H1 (cell line): ENCODE measurements around the gene MED12L. TPM values are rescaled to one million over a fixed set of nuclear protein-coding genes. Genes with fewer than 3 reads are reported as not detected.

ENCODE experiments used
- CTCF ChIA-PET: fragments of 300-600 bp; sonication (Branson Sonifier 250); formaldehyde crosslinking; loops from one replicate; lab custom pipeline; 2021; ENCODE audit not compliant: partially characterized antibody; lab: Charles Lee
- POLR2A ChIA-PET: fragments of 300-600 bp; sonication (Branson Sonifier 250); formaldehyde crosslinking; loops from one replicate; lab custom pipeline; 2021; ENCODE audit warnings: inconsistent platforms; ENCODE audit not compliant: partially characterized antibody; lab: Charles Lee
- DNase-seq, 2 experiments: peaks; one replicate each; pipeline versions ENCODE4 v3.0.0 to v3.0.0-alpha.2; 2010 to 2022; ENCODE audit warnings: low spot score in 2 of 2, low read depth in 1 of 2, mixed read lengths in 1 of 2
- FAIRE-seq: peaks from 2 replicates; lab custom pipeline; 2011; peaks lifted over from hg19 to GRCh38; lab: Jason Lieb, UNC
- H2AFZ ChIP-seq: 2 replicates; pipeline ENCODE4 v1.8.1; 2012; ENCODE audit warnings: low read length, inconsistent platforms
- H2AK5ac ChIP-seq: 2 replicates; pipeline ENCODE4 v1.6.1; 2013; ENCODE audit warnings: low read depth, low read length
- H2BK120ac ChIP-seq: replicated peaks from 2 replicates; pipeline ENCODE3; 2013; ENCODE audit warnings: low read depth, low read length, inconsistent platforms
- H2BK12ac ChIP-seq: 2 replicates; pipeline ENCODE4 v1.6.1; 2013; ENCODE audit warnings: low read depth, low read length
- H2BK15ac ChIP-seq: 2 replicates; pipeline ENCODE4 v1.6.1; 2013; ENCODE audit warnings: low read length
- H2BK20ac ChIP-seq: 2 replicates; pipeline ENCODE4 v1.6.1; 2013; ENCODE audit warnings: low read length
- H2BK5ac ChIP-seq: 2 replicates; pipeline ENCODE4 v1.6.1; 2013; ENCODE audit warnings: low read depth, low read length
- H3K14ac ChIP-seq: 2 replicates; pipeline ENCODE4 v1.6.1; 2013; ENCODE audit warnings: inconsistent platforms; ENCODE audit not compliant: insufficient read length
- H3K18ac ChIP-seq: 2 replicates; pipeline ENCODE4 v1.6.1; 2013; ENCODE audit warnings: low read length; ENCODE audit errors: extremely low read depth
- H3K23ac ChIP-seq: 2 replicates; pipeline ENCODE4 v1.6.1; 2013; ENCODE audit warnings: inconsistent platforms; ENCODE audit not compliant: insufficient read length
- H3K23me2 ChIP-seq: 2 replicates; pipeline ENCODE4 v1.6.1; 2013; ENCODE audit warnings: low read depth, low read length
- H3K27ac ChIP-seq: 2 replicates; pipeline ENCODE4 v1.6.1; 2011; ENCODE audit warnings: low read depth, low read length, inconsistent platforms
- H3K27me3 ChIP-seq, 4 experiments: replicated peaks in 1 of 4; 1 replicate in 1 of 4; 2 replicates in 3 of 4; pipeline versions ENCODE4 v1.6.1 to v1.8.1; 2011 to 2013; ENCODE audit warnings: low read length in 3 of 4, mild to moderate bottlenecking in 3 of 4, inconsistent platforms in 2 of 4, mixed read lengths in 2 of 4, moderate library complexity in 1 of 4; ENCODE audit not compliant: control insufficient read depth in 3 of 4, insufficient read depth in 3 of 4; ENCODE audit errors: extremely low read depth in 1 of 4
- H3K36me3 ChIP-seq, 4 experiments: 2 replicates each; pipeline versions ENCODE4 v1.6.1 to v1.8.1; 2011 to 2013; ENCODE audit warnings: mild to moderate bottlenecking in 4 of 4, low read length in 3 of 4, moderate library complexity in 2 of 4, control low read depth in 1 of 4, inconsistent platforms in 1 of 4; ENCODE audit not compliant: insufficient read depth in 4 of 4, control insufficient read depth in 2 of 4
- H3K4ac ChIP-seq: replicated peaks from 2 replicates; pipeline ENCODE3; 2013; ENCODE audit warnings: low read length, low read depth, mixed read lengths, inconsistent platforms; ENCODE audit not compliant: insufficient read length
- H3K4me1 ChIP-seq, 4 experiments: replicated peaks in 1 of 4; 1 replicate in 1 of 4; 2 replicates in 3 of 4; pipeline versions ENCODE4 v1.6.1 to v1.8.1; 2011 to 2013; ENCODE audit warnings: low read length in 3 of 4, inconsistent platforms in 2 of 4, mixed read lengths in 1 of 4; ENCODE audit not compliant: insufficient read depth in 4 of 4, control insufficient read depth in 3 of 4
- H3K4me2 ChIP-seq, 2 experiments: 2 replicates each; pipeline versions ENCODE4 v1.6.1 to v1.8.1; 2011 to 2013; ENCODE audit warnings: low read depth in 2 of 2, low read length in 2 of 2, control low read depth in 1 of 2, inconsistent platforms in 1 of 2, mild to moderate bottlenecking in 1 of 2; ENCODE audit not compliant: insufficient read depth in 1 of 2
- H3K4me3 ChIP-seq, 4 experiments: fragments of 200-600, 300-600 bp in 1 of 4; sonication (generic), shearing (Covaris generic), sonication (Bioruptor Twin) in 1 of 4; 2 replicates each; pipeline versions ENCODE4 v1.5.1 to v1.8.1; 2011 to 2016; ENCODE audit warnings: low read length in 4 of 4, low read depth in 3 of 4, control low read depth in 2 of 4, inconsistent platforms in 2 of 4, mild to moderate bottlenecking in 2 of 4, mixed read lengths in 1 of 4, moderate library complexity in 1 of 4; ENCODE audit not compliant: insufficient read depth in 2 of 4; ENCODE audit errors: extremely low read depth in 1 of 4
- H3K56ac ChIP-seq: replicated peaks from 2 replicates; pipeline ENCODE3; 2013; ENCODE audit warnings: low read depth, mild to moderate bottlenecking, mixed read lengths, low read length, inconsistent platforms; ENCODE audit not compliant: insufficient read length
- H3K79me1 ChIP-seq: 2 replicates; pipeline ENCODE4 v1.6.1; 2013; ENCODE audit warnings: low read depth, low read length, control low read depth
- H3K79me2 ChIP-seq, 2 experiments: 2 replicates each; pipeline versions ENCODE4 v1.6.1 to v1.8.1; 2012 to 2013; ENCODE audit warnings: low read length in 2 of 2, mild to moderate bottlenecking in 2 of 2, inconsistent platforms in 1 of 2; ENCODE audit not compliant: insufficient read depth in 2 of 2, control insufficient read depth in 1 of 2
- H3K9ac ChIP-seq, 4 experiments: replicated peaks in 1 of 4; 1 replicate in 1 of 4; 2 replicates in 3 of 4; pipeline versions ENCODE4 v1.6.1 to v1.8.1; 2011 to 2013; ENCODE audit warnings: low read depth in 3 of 4, low read length in 3 of 4, control low read depth in 2 of 4, mild to moderate bottlenecking in 2 of 4, moderate library complexity in 2 of 4, inconsistent platforms in 1 of 4; ENCODE audit errors: extremely low read depth in 1 of 4
- H3K9me3 ChIP-seq, 2 experiments: 2 replicates each; pipeline versions ENCODE4 v1.6.1 to v1.8.1; 2012 to 2013; ENCODE audit warnings: mild to moderate bottlenecking in 2 of 2, moderate library complexity in 2 of 2, control low read depth in 1 of 2, inconsistent platforms in 1 of 2, low read depth in 1 of 2, low read length in 1 of 2, mixed read lengths in 1 of 2; ENCODE audit not compliant: insufficient read depth in 2 of 2
- H4K20me1 ChIP-seq, 2 experiments: replicated peaks in 1 of 2; 2 replicates each; pipeline versions ENCODE3 to v1.8.1; 2011 to 2013; ENCODE audit warnings: inconsistent platforms in 2 of 2, low read length in 2 of 2, mild to moderate bottlenecking in 1 of 2; ENCODE audit not compliant: insufficient read depth in 2 of 2, control insufficient read depth in 1 of 2
- H4K5ac ChIP-seq: 2 replicates; pipeline ENCODE4 v1.6.1; 2013; ENCODE audit warnings: low read length, low read depth, mixed read lengths, inconsistent platforms; ENCODE audit not compliant: insufficient read length
- H4K8ac ChIP-seq: 2 replicates; pipeline ENCODE4 v1.8.0; 2013; ENCODE audit warnings: mild to moderate bottlenecking, moderate library complexity, low read length, inconsistent platforms; ENCODE audit not compliant: insufficient read depth; ENCODE audit errors: extremely low read depth
- H4K91ac ChIP-seq: replicated peaks from 2 replicates; pipeline ENCODE3; 2013; ENCODE audit warnings: low read length, mixed read lengths, inconsistent platforms; ENCODE audit not compliant: insufficient read length
- ASH2L ChIP-seq: fragments of 200-600, 300-600 bp; sonication (generic); IDR thresholded peaks from one replicate; pipeline ENCODE4 v1.7.1; 2017; ENCODE audit warnings: low read length
- BACH1 ChIP-seq: IDR thresholded peaks from 2 replicates; pipeline ENCODE4 v1.6.1; 2012; ENCODE audit warnings: low read length, improper control_type of control experiment
- CTBP2 ChIP-seq: IDR thresholded peaks from 2 replicates; pipeline ENCODE4 v1.7.0; 2011; ENCODE audit warnings: borderline replicate concordance, mild to moderate bottlenecking, moderate library complexity, mixed read lengths, low read length; ENCODE audit not compliant: insufficient read depth, insufficient read length
- PHF8 ChIP-seq: fragments of 200-600 bp; sonication (generic); conservative IDR thresholded peaks from 2 replicates; pipeline ENCODE4 v1.7.1; 2012; ENCODE audit warnings: low read depth, mild to moderate bottlenecking, inconsistent platforms, low read length, moderate library complexity
- POU5F1 ChIP-seq: IDR thresholded peaks from 2 replicates; pipeline ENCODE4 v1.6.1; 2011; ENCODE audit warnings: low read depth, mild to moderate bottlenecking, low read length, moderate library complexity
- SIRT6 ChIP-seq: IDR thresholded peaks from one replicate; pipeline ENCODE4 v1.7.1; 2012; ENCODE audit warnings: low read length, inconsistent platforms
- SRF ChIP-seq: IDR thresholded peaks from 2 replicates; pipeline ENCODE4 v1.6.1; 2011; ENCODE audit warnings: mild to moderate bottlenecking, low read depth, low read length, moderate library complexity
- WGBS, 2 experiments: shearing (Covaris generic) in 1 of 2; methylation state at CpG; one replicate each; pipeline versions ENCODE4 v1.1.6 to v1.1.7; 2013 to 2015; ENCODE audit warnings: low lambda C conversion rate in 2 of 2, mixed read lengths in 2 of 2, inconsistent platforms in 1 of 2, low coverage in 1 of 2, missing lambda C conversion rate in 1 of 2; ENCODE audit not compliant: insufficient replicate concordance in 2 of 2, insufficient coverage in 1 of 2, insufficient read length in 1 of 2; ENCODE audit errors: extremely low coverage in 1 of 2, missing lambda C conversion rate in 1 of 2; 5-methylcytosine and 5-hydroxymethylcytosine counted together
- polyA plus RNA-seq, 7 experiments: library from polyadenylated mRNA; depleted of rRNA in 3 of 7; stranded (reverse) in 5 of 7; unstranded in 2 of 7; fragments of >200 nt in 5 of 7; fragments of 200-250 nt in 2 of 7; gene quantifications; 1 replicate in 5 of 7; 2 replicates in 1 of 7; 4 replicates in 1 of 7; pipeline versions ENCODE4 v1.2.1 to v1.2.3, GENCODE V29; 2011 to 2013; ENCODE audit warnings: missing spikeins in 2 of 7, mixed read lengths in 2 of 7
- total RNA-seq: library from RNA; stranded (reverse); fragmentation: NEBNext Ultra II Directional; extraction: Animal tissue kit (Norgen Biotek cat#: 25700); gene quantifications from 2 replicates; pipeline ENCODE4 v1.2.1, GENCODE V29; 2021

The MED12L gene
- total and polyA plus RNA-seq, 2 of the 8 experiments (the other 6 are each of a cell fraction or from before 2014, with no cell fraction given) = 3.6 to 26.2 TPM

DNA sequence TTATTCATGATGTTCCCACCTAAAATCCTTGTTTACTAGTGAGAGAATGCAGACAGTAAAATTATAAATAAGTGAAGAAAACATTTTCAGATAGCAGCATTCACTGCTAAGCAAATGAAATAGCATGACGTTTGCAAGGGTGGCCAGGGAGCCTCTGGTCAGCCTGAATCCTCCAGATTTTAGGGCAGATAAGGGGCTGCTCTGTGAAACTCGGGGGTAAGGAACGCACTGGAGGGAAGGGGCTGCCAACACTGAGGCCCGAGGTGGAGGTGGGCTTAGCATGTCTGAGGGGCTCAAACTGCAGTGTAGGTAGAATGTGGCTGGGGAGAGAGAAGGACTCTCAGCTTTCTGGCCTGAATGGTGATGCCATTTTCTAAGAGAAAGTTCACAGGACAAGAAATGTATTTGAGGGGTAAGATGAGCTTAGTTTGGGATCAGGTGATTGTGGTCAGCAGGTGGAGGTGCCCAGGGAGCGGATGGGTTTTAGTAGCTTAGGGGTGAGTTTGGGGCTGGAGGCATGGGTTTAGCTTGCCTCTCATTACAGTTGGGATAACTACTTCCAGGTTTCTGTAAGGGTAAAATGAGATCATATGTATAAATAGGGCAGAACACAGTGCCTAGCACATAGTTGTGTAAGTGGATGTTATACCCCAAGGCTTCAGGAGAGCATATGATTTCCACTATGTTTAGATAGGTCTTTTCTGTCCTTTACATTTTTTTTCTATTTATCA lies 97.0 kb downstream of the MED12L start:
- no peaks in the 10 kb centered on the region for H3K9me3 ChIP-seq
- H2BK15ac ChIP-seq = no peak overlapping the region
- H3K79me2 ChIP-seq = no peaks in the 10 kb centered on the region
- peak overlapping the region; percentile 20 for H4K91ac ChIP-seq
- no peak overlapping the region for H3K56ac ChIP-seq
- ChIA-PET POLR2A (no interaction called here), CTCF (interaction anchor here (0.6 to 2.2 kb wide), 4 partner anchors 11 to 293 kb away, joined by 4 to 9 read pairs (median 4); no protein-coding TSS in a partner anchor)
- TF ChIP-seq SIRT6 = no peak
- TF ChIP-seq ASH2L = no peak
- TF ChIP-seq POU5F1 = no peak
- TF ChIP-seq PHF8 = no peak
- TF ChIP-seq SRF = no peak
- TF ChIP-seq CTBP2 = no peak
- TF ChIP-seq BACH1 = no peak
- H3K18ac ChIP-seq = no peak overlapping the region; the same call in 1 of the 2 replicates
- H2BK12ac ChIP-seq = no peak overlapping the region
- no peak overlapping the region for H3K4me2 ChIP-seq
- H3K27me3 ChIP-seq = no peaks in the 10 kb centered on the region
- DNase-seq = no peak
- peak overlapping the region; percentile 16; the same call in 1 of the 2 replicates for H2BK5ac ChIP-seq
- H4K8ac ChIP-seq = no peak overlapping the region
- H3K27ac ChIP-seq = no peak overlapping the region
- H3K4me3 ChIP-seq = no peak overlapping the region
- H3K4ac ChIP-seq = no peak overlapping the region
- no peaks in the 10 kb centered on the region for H3K79me1 ChIP-seq
- H3K9ac ChIP-seq = no peak overlapping the region
- no peaks in the 10 kb centered on the region; a peak in 3 of 8 replicates for H3K36me3 ChIP-seq
- 77% methylated on average over 5 of the region's 5 CpGs; no CpG with 5 or more reads in 1 of the 2 experiments for WGBS, 2 experiments
- H2BK120ac ChIP-seq = no peak overlapping the region
- H4K20me1 ChIP-seq = peaks cover 0 to 1% of the 10 kb centered on the region in 2 experiments
- H3K23ac ChIP-seq = no peak overlapping the region
- H2AK5ac ChIP-seq = no peak overlapping the region
- no peak overlapping the region for H3K14ac ChIP-seq
- no peak overlapping the region for H2AFZ ChIP-seq
- FAIRE-seq = no peak
- no peaks in the 10 kb centered on the region for H3K23me2 ChIP-seq
- H2BK20ac ChIP-seq = no peak overlapping the region
- H4K5ac ChIP-seq = no peak overlapping the region
- no peaks in the 10 kb centered on the region for H3K4me1 ChIP-seq
